MM.1S (cell line): ENCODE measurements around the gene PROX2.

Source experiments
- EZH2 ChIP-seq: fragments of 300-600 bp; sonication (generic); optimal IDR thresholded peaks from 2 replicates; pipeline ENCODE3; 2017; ENCODE audit warnings: low read depth, mild to moderate bottlenecking, antibody characterized with exemption, low read length, mixed read lengths
- EZH2phosphoT487 ChIP-seq: fragments of 300-600 bp; sonication (generic); IDR thresholded peaks from 2 replicates; pipeline ENCODE4 v1.6.1; 2018; ENCODE audit warnings: antibody characterized with exemption, low read length
- TF ChIP-seq, protein P1 (sequence below): fragments of 300-600 bp; sonication (generic); IDR thresholded peaks from 2 replicates; pipeline ENCODE4 v1.5.1; 2016; ENCODE audit warnings: antibody characterized with exemption, low read length, mixed read lengths

DNA sequence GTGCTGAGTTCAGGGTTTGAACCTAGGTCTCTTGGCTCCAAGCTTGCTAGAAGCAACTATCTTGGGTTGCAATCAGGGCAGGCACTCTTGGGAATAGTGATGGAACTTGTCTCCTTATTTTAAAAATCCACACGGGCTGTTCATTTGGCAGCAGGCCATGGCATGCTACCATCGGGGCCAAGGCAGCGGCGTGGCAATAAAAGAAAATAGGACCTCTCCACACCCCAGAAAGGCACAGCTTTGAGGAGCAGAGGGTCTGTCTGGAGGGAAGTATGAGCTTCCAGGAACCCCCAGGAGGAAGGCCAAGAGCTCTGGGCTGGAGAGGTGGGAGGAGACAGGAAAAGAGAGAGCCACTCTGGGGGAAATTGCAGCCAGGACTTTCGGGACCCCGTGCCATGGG, 31.8 kb upstream of the PROX2 start:
- TF ChIP-seq, protein P1, sequence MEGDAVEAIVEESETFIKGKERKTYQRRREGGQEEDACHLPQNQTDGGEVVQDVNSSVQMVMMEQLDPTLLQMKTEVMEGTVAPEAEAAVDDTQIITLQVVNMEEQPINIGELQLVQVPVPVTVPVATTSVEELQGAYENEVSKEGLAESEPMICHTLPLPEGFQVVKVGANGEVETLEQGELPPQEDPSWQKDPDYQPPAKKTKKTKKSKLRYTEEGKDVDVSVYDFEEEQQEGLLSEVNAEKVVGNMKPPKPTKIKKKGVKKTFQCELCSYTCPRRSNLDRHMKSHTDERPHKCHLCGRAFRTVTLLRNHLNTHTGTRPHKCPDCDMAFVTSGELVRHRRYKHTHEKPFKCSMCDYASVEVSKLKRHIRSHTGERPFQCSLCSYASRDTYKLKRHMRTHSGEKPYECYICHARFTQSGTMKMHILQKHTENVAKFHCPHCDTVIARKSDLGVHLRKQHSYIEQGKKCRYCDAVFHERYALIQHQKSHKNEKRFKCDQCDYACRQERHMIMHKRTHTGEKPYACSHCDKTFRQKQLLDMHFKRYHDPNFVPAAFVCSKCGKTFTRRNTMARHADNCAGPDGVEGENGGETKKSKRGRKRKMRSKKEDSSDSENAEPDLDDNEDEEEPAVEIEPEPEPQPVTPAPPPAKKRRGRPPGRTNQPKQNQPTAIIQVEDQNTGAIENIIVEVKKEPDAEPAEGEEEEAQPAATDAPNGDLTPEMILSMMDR: no peak
- no peak for TF ChIP-seq EZH2
- no peak for TF ChIP-seq EZH2phosphoT487
